BLaER1 treated with 17β-estradiol and CSF1 and Interleukin-3, amounts not matched to agents 10 nM and 100 nM (cell line): Measurements from ENCODE around the gene RHBDL3.
A peak's percentile ranks its signal among the peaks of the same experiment; 100 is the strongest.

Experiments
- H3K27ac ChIP-seq, 11 experiments: shearing (Covaris generic); formaldehyde crosslinking; 2 replicates each; pipeline ENCODE4 v1.8.1; 2022
- H3K27me3 ChIP-seq, 11 experiments: shearing (Covaris generic); formaldehyde crosslinking; 2 replicates each; pipeline ENCODE4 v1.8.1; 2022
- H3K36me3 ChIP-seq, 11 experiments: shearing (Covaris generic); formaldehyde crosslinking; 2 replicates each; pipeline ENCODE4 v1.8.1; 2022
- H3K4me1 ChIP-seq, 10 experiments: shearing (Covaris generic); formaldehyde crosslinking; 2 replicates each; pipeline ENCODE4 v1.8.1; 2022
- H3K4me2 ChIP-seq, 11 experiments: shearing (Covaris generic); formaldehyde crosslinking; 2 replicates each; pipeline ENCODE4 v1.8.1; 2022
- H3K4me3 ChIP-seq, 10 experiments: shearing (Covaris generic); formaldehyde crosslinking; 2 replicates each; pipeline ENCODE4 v1.8.1; 2022
- H3K9ac ChIP-seq, 11 experiments: shearing (Covaris generic); formaldehyde crosslinking; 2 replicates each; pipeline ENCODE4 v1.8.1; 2022
- H3K9me3 ChIP-seq, 11 experiments: shearing (Covaris generic); formaldehyde crosslinking; replicated peaks in 1 of 11; 2 replicates each; pipeline ENCODE4 v1.8.1; 2022
- H4K20me1 ChIP-seq, 11 experiments: shearing (Covaris generic); formaldehyde crosslinking; 2 replicates each; pipeline ENCODE4 v1.8.1; 2022
- Cebpa-rat ChIP-seq, 11 experiments: shearing (Covaris generic); IDR thresholded peaks; 2 replicates each; pipeline ENCODE4 v1.8.1; 2022

Gene RHBDL3

GRCh38 chr17:32333187-32333586 lies 67.6 kb downstream of the RHBDL3 start:
- no peak for TF ChIP-seq Cebpa-rat (IDR thresholded peaks at IDR 0.05)

GRCh38 chr17:32335046-32335445 lies 69.4 kb downstream of the RHBDL3 start:
- peak overlapping the region in 8 of 11 experiments; percentile 36 to 99 (median 60); a peak in 16 of 22 replicates for H3K27ac ChIP-seq
- TF ChIP-seq Cebpa-rat (IDR thresholded peaks at IDR 0.05) = no peak
- peaks cover 0 to 63% (median 41%) of the 10 kb centered on the region in 11 experiments; a peak in 19 of 22 replicates for H3K36me3 ChIP-seq
- H3K27me3 ChIP-seq = no peaks in the 10 kb centered on the region
- H3K9ac ChIP-seq = 0 out of 22 replicates have a peak overlapping the region, but pooled peaks of 1 of the 11 experiments have one; percentile 15
- H3K4me3 ChIP-seq = no peak overlapping the region
- peak overlapping the region; percentile 29 to 64 (median 60); a peak in 17 of 22 replicates for H3K4me2 ChIP-seq
- H4K20me1 ChIP-seq = no peaks in the 10 kb centered on the region
- peaks cover 48 to 100% (median 72%) of the 10 kb centered on the region in 10 experiments for H3K4me1 ChIP-seq
- H3K9me3 ChIP-seq = no peaks in the 10 kb centered on the region

More at GRCh38 chr17:32333187-32333586, 67.6 kb downstream of the RHBDL3 start:
- Histone ChIP-seq H3K4me1 (peaks cover 67 to 100% (median 84%) of the 10 kb centered on the region in 10 experiments), H3K36me3 (peaks cover 0 to 49% (median 37%) of the 10 kb centered on the region in 11 experiments; a peak in 19 of 22 replicates), H4K20me1 (no peaks in the 10 kb centered on the region), H3K9me3 (no peaks in the 10 kb centered on the region), H3K4me3 (no peak overlapping the region), H3K27ac (peak overlapping the region in 10 of 11 experiments; percentile 84 to 99 (median 94); a peak in 19 of 22 replicates), H3K9ac (peak overlapping the region in 5 of 11 experiments; percentile 73 to 85 (median 81); a peak in 5 of 22 replicates), H3K4me2 (peak overlapping the region in 9 of 11 experiments; percentile 69 to 90 (median 79); a peak in 14 of 22 replicates), H3K27me3 (no peaks in the 10 kb centered on the region)

GRCh38 chr17:32335687-32336086 lies 70.1 kb downstream of the RHBDL3 start:
- H3K27me3 ChIP-seq = no peaks in the 10 kb centered on the region
- no peaks in the 10 kb centered on the region for H4K20me1 ChIP-seq
- no peak overlapping the region for H3K4me3 ChIP-seq
- no peak for TF ChIP-seq Cebpa-rat (IDR thresholded peaks at IDR 0.05)
- no peaks in the 10 kb centered on the region for H3K9me3 ChIP-seq
- peak overlapping the region; percentile 29 to 64 (median 60) for H3K4me2 ChIP-seq
- H3K36me3 ChIP-seq = peaks cover 0 to 64% (median 41%) of the 10 kb centered on the region in 11 experiments; a peak in 19 of 22 replicates
- H3K4me1 ChIP-seq = peaks cover 42 to 100% (median 72%) of the 10 kb centered on the region in 10 experiments
- H3K27ac ChIP-seq = peak overlapping the region in 8 of 11 experiments; percentile 36 to 99 (median 60); a peak in 16 of 22 replicates
- H3K9ac ChIP-seq = peak overlapping the region in 3 of 11 experiments; percentile 5 to 15 (median 6); a peak in 3 of 22 replicates

GRCh38 chr17:32341141-32341856 lies 75.7 kb downstream of the RHBDL3 start:
- Histone ChIP-seq H3K9me3 (no peaks in the 10 kb centered on the region), H3K4me2 (peak overlapping the region; percentile 78 to 97 (median 88)), H3K4me3 (peak overlapping the region; percentile 57 to 75 (median 63)), H3K4me1 (peaks cover 28 to 82% (median 53%) of the 10 kb centered on the region in 10 experiments), H3K27me3 (no peaks in the 10 kb centered on the region), H3K36me3 (peaks cover 0 to 32% (median 21%) of the 10 kb centered on the region in 11 experiments; a peak in 15 of 22 replicates), H3K9ac (peak overlapping the region; percentile 78 to 94 (median 88)), H4K20me1 (no peaks in the 10 kb centered on the region), H3K27ac (peak overlapping the region; percentile 69 to 98 (median 94))
- no peak for TF ChIP-seq Cebpa-rat (IDR thresholded peaks at IDR 0.05)

GRCh38 chr17:32341857-32342602 lies 76.4 kb downstream of the RHBDL3 start, which contains the start of gene C17orf75:
C17orf75 (minus strand) TSS chr17:32342173; CDS start chr17:32342139, 34 bp downstream.
- H3K4me2 ChIP-seq = peak within 1 kb of the TSS; percentile 78 to 97 (median 88)
- no peak for TF ChIP-seq Cebpa-rat (IDR thresholded peaks at IDR 0.05)
- peaks cover 20 to 74% (median 46%) of the 10 kb centered on the region in 10 experiments for H3K4me1 ChIP-seq
- H3K27ac ChIP-seq = peak within 1 kb of the TSS; percentile 69 to 98 (median 94)
- H3K9ac ChIP-seq = peak within 1 kb of the TSS; percentile 78 to 94 (median 88)
- no peaks in the 10 kb centered on the region for H3K9me3 ChIP-seq
- no peaks in the 10 kb centered on the region for H3K27me3 ChIP-seq
- peaks cover 0 to 27% (median 16%) of the 10 kb centered on the region in 11 experiments; a peak in 14 of 22 replicates for H3K36me3 ChIP-seq
- no peaks in the 10 kb centered on the region for H4K20me1 ChIP-seq
- peak within 1 kb of the TSS; percentile 57 to 75 (median 63) for H3K4me3 ChIP-seq

- H3K9ac ChIP-seq = peak overlapping the region; percentile 78 to 94 (median 88); a peak in 21 of 22 replicates
- no peak for TF ChIP-seq Cebpa-rat (IDR thresholded peaks at IDR 0.05)
- peaks cover 0 to 20% (median 9%) of the 10 kb centered on the region in 11 experiments; a peak in 12 of 22 replicates for H3K36me3 ChIP-seq
- H3K4me3 ChIP-seq = peak overlapping the region; percentile 57 to 75 (median 63)
- H3K9me3 ChIP-seq = no peaks in the 10 kb centered on the region
- H3K27ac ChIP-seq = peak overlapping the region; percentile 69 to 98 (median 94); a peak in 21 of 22 replicates
- H3K4me1 ChIP-seq = peaks cover 18 to 70% (median 44%) of the 10 kb centered on the region in 10 experiments
- no peaks in the 10 kb centered on the region for H4K20me1 ChIP-seq
- H3K4me2 ChIP-seq = peak overlapping the region; percentile 62 to 97 (median 87)
- no peaks in the 10 kb centered on the region for H3K27me3 ChIP-seq
These were observed 77.1 kb downstream of the RHBDL3 start for GRCh38 chr17:32342603-32343325.

- H3K9ac ChIP-seq = no peak overlapping the region
- H3K36me3 ChIP-seq = no peaks in the 10 kb centered on the region
- peaks cover 2 to 5% (median 4%) of the 10 kb centered on the region in 11 experiments; a peak in 20 of 22 replicates for H4K20me1 ChIP-seq
- no peak overlapping the region for H3K27ac ChIP-seq
- H3K27me3 ChIP-seq = no peaks in the 10 kb centered on the region
- no peak overlapping the region for H3K4me3 ChIP-seq
- peaks cover 26 to 55% (median 40%) of the 10 kb centered on the region in 10 experiments for H3K4me1 ChIP-seq
- TF ChIP-seq Cebpa-rat (IDR thresholded peaks at IDR 0.05) = no peak
- no peaks in the 10 kb centered on the region for H3K9me3 ChIP-seq
- no peak overlapping the region for H3K4me2 ChIP-seq
These were observed 80.4 kb downstream of the RHBDL3 start for GRCh38 chr17:32345951-32346600.
